Neural progenitor cell (in vitro differentiated cells): ENCODE measurements around the gene KLHL40.

ENCODE experiments used
- CTCF ChIP-seq: fragments of 200-600 bp; sonication (generic); IDR thresholded peaks from 2 replicates; pipeline ENCODE4 v1.5.1; 2017; ENCODE audit warnings: antibody characterized with exemption, mild to moderate bottlenecking
- EZH2phosphoT487 ChIP-seq: fragments of 200-600 bp; sonication (generic); IDR thresholded peaks from 2 replicates; pipeline ENCODE4 v1.6.1; 2017; ENCODE audit warnings: antibody characterized with exemption

- TF ChIP-seq CTCF: no peak
- TF ChIP-seq EZH2phosphoT487: no peak
Measured at GRCh38 chr3:42666022-42666421, 19.3 kb upstream of the KLHL40 start.
